Activated T-helper 17 cell treated with anti-CD3 and anti-CD28 coated beads, Interleukin-2, amount 50 U/mL, for 72 hours (primary cell): Measurements from ENCODE around the gene SIGLEC15. TPM values are rescaled to one million over a fixed set of nuclear protein-coding genes. Genes with fewer than 3 reads are reported as not detected.
"Not testable (repeated sequence)": the region's sequence is repeated elsewhere in the genome, so short reads cannot be mapped to it uniquely, and the experiment has no call there.

Experiments used
- ATAC-seq: fragments of 150-1000 bp; cut with Tn5 transposase; replicated peaks from 2 replicates; pipeline ENCODE4 v1.10.0; 2021; ENCODE audit warnings: mild to moderate bottlenecking, moderate library complexity
- H3K27ac Mint-ChIP-seq: one replicate; pipeline ENCODE4 v1.8.0; 2022; ENCODE audit warnings: mixed read lengths
- H3K27me3 Mint-ChIP-seq: one replicate; pipeline ENCODE4 v1.8.0; 2022; ENCODE audit warnings: mixed read lengths
- H3K36me3 Mint-ChIP-seq: one replicate; pipeline ENCODE4 v1.8.0; 2022; ENCODE audit warnings: low read depth, mild to moderate bottlenecking, mixed read lengths
- H3K4me1 Mint-ChIP-seq: one replicate; pipeline ENCODE4 v1.8.0; 2022; ENCODE audit warnings: mixed read lengths
- H3K4me3 Mint-ChIP-seq: one replicate; pipeline ENCODE4 v1.8.0; 2022; ENCODE audit warnings: mild to moderate bottlenecking, mixed read lengths
- H3K9me3 Mint-ChIP-seq: one replicate; pipeline ENCODE4 v1.8.0; 2022; ENCODE audit warnings: mixed read lengths
- total RNA-seq, 2 donors: library from RNA; stranded (reverse); gene quantifications; one replicate each; pipeline ENCODE4 v1.2.3, GENCODE V29; 2022

Gene SIGLEC15
- total RNA-seq, 2 donors from 2014 or later, result not detected

GRCh38 chr18:45847119-45847518 is 21.6 kb downstream of the SIGLEC15 start:
- Mint-ChIP-seq H3K27ac (no peak overlapping the region), H3K36me3 (peaks cover 32% of the 10 kb centered on the region), H3K9me3 (no peaks in the 10 kb centered on the region), H3K4me1 (no peaks in the 10 kb centered on the region), H3K27me3 (no peaks in the 10 kb centered on the region), H3K4me3 (no peak overlapping the region)
- ATAC-seq, result no peak

DNA sequence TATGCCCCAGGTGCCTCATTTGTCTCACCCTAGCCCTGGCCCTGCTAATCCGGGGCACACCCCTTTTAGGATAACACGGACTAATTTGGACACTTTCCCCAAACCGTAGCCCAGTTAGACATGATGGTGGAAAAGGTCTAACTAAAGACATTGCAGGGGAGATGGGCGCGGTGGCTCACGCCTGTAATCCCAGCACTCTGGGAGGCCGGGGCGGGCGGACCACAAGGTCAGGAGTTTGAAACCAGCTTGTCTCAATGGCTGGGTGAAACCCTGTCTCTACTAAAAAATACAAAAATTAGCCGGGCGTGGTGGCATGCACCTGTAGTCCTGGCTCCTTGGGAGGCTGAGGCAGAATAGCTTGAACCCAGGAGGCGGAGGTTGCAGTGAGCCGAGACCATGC is 23.2 kb downstream of the SIGLEC15 start:
- not testable (repeated sequence) for H3K27me3 Mint-ChIP-seq, H3K4me3 Mint-ChIP-seq

GRCh38 chr18:45849529-45849928 is 24.1 kb downstream of the SIGLEC15 start:
- Mint-ChIP-seq H3K4me1 (peaks cover 5% of the 10 kb centered on the region), H3K27ac (no peak overlapping the region), H3K27me3 (no peaks in the 10 kb centered on the region), H3K4me3 (no peak overlapping the region), H3K36me3 (peaks cover 56% of the 10 kb centered on the region), H3K9me3 (no peaks in the 10 kb centered on the region)
- ATAC-seq, result peak; percentile 52

More for the DNA sequence above, 23.2 kb downstream of the SIGLEC15 start:
- not testable (repeated sequence) for H3K9me3 Mint-ChIP-seq, ATAC-seq, H3K4me1 Mint-ChIP-seq, H3K27ac Mint-ChIP-seq
- peaks cover 47% of the 10 kb centered on the region for H3K36me3 Mint-ChIP-seq

DNA sequence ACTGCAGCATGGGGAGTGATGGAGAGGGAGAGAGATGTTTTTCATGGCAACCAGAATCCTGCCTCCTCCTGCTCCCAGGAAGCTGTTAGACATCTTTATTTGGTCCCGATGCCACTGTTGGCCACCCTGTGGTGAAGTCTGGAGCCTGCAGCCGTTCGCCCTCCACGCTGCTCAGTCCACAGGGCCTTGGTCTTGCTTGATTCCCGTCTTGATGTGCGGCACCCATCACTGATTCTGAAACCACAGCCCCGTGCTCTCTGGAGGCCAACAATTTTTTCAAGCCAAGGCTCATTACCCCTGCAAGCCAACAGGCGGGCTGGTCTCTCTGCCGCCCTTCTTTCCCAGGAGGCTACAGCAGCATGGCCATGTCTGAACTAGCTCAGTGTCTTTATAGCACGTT is 24.5 kb downstream of the SIGLEC15 start:
- peaks cover 61% of the 10 kb centered on the region for H3K36me3 Mint-ChIP-seq
- peak; percentile 28 for ATAC-seq
- no peaks in the 10 kb centered on the region for H3K27me3 Mint-ChIP-seq
- no peak overlapping the region for H3K4me3 Mint-ChIP-seq
- no peak overlapping the region for H3K27ac Mint-ChIP-seq
- H3K4me1 Mint-ChIP-seq, result peaks cover 5% of the 10 kb centered on the region
- H3K9me3 Mint-ChIP-seq, result no peaks in the 10 kb centered on the region

DNA sequence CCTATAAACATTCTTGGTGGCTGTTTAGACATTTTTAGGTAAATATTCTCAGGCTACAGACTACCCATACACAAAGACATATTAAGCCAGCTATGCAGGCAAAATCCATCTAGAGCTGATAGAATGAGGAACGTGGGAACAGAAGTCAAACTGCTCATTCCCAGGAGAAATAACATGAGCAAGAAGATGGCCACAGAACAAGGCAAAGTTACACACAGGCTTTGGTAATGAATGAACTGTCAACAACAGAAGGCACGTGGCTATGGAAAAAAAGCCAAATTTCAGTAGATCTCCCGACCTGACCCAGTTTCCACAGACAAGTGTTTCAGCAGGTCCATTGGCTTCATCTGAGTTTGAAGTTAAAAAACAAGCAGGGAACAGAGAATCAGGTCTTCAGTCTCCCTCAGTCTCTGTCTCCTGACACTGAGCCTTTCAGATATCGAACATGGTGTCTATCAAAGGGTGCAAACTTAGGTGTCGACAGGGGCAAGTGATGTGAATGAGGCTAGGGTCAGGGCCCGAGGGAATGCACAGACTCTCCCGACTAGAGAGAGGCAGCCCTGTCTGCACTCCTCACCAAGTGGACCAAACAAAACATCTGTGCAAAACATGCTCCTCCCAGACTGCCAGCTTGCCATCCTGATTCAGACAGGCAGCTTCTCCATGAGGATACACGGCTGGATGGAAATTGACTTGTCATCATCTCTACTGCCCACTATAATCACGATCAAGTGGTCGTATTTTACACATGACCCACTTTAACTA is 25.9 kb downstream of the SIGLEC15 start:
- H3K36me3 Mint-ChIP-seq, result peaks cover 74% of the 10 kb centered on the region
- H3K27ac Mint-ChIP-seq, result peak overlapping the region; percentile 29
- no peaks in the 10 kb centered on the region for H3K27me3 Mint-ChIP-seq
- ATAC-seq, result no peak
- H3K4me1 Mint-ChIP-seq, result peaks cover 5% of the 10 kb centered on the region
- H3K4me3 Mint-ChIP-seq, result no peak overlapping the region
- H3K9me3 Mint-ChIP-seq, result no peaks in the 10 kb centered on the region

GRCh38 chr18:45852631-45853030 is 27.2 kb downstream of the SIGLEC15 start:
- peaks cover 5% of the 10 kb centered on the region for H3K4me1 Mint-ChIP-seq
- H3K36me3 Mint-ChIP-seq, result peaks cover 87% of the 10 kb centered on the region
- peak overlapping the region; percentile 4 for H3K27ac Mint-ChIP-seq

GRCh38 chr18:45854036-45854586 is 28.6 kb downstream of the SIGLEC15 start:
- Mint-ChIP-seq H3K27me3 (no peaks in the 10 kb centered on the region), H3K4me3 (no peak overlapping the region), H3K27ac (peak overlapping the region; percentile 4), H3K9me3 (no peaks in the 10 kb centered on the region), H3K4me1 (peaks cover 5% of the 10 kb centered on the region), H3K36me3 (peaks cover 99% of the 10 kb centered on the region)
- no peak for ATAC-seq

More at GRCh38 chr18:45852631-45853030, 27.2 kb downstream of the SIGLEC15 start:
- no peak for ATAC-seq
- no peaks in the 10 kb centered on the region for H3K27me3 Mint-ChIP-seq
- no peak overlapping the region for H3K4me3 Mint-ChIP-seq
- H3K9me3 Mint-ChIP-seq, result no peaks in the 10 kb centered on the region

DNA sequence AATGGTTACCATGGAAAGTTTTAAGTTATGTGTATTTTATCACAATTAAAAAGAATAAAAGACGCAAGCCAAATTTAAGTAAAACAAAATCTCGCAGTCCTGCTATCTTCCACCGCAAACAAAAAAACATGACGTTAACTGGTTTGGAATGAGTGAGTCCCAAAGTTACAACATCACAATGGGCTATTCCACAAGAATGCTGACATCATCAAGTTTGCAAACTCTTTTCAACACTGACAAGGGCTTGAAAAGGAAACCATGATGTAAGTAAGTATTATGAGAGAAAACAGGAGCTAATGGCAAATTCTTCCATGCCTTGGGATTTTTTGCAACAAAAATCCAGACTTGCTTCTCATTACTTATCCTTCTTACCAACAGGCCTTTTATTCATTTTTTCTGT is 31.1 kb downstream of the SIGLEC15 start:
- Mint-ChIP-seq H3K4me1 (peaks cover 5% of the 10 kb centered on the region), H3K27ac (no peak overlapping the region), H3K9me3 (no peaks in the 10 kb centered on the region), H3K36me3 (peaks cover 100% of the 10 kb centered on the region), H3K27me3 (no peaks in the 10 kb centered on the region), H3K4me3 (no peak overlapping the region)
- ATAC-seq, result no peak

GRCh38 chr18:45859334-45859733 is 33.9 kb downstream of the SIGLEC15 start:
- no peaks in the 10 kb centered on the region for H3K27me3 Mint-ChIP-seq
- H3K36me3 Mint-ChIP-seq, result peaks cover 100% of the 10 kb centered on the region

GRCh38 chr18:45860492-45860891 is 35.0 kb downstream of the SIGLEC15 start:
- Mint-ChIP-seq H3K4me1 (peaks cover 13% of the 10 kb centered on the region), H3K27me3 (no peaks in the 10 kb centered on the region), H3K9me3 (no peaks in the 10 kb centered on the region), H3K27ac (no peak overlapping the region), H3K4me3 (no peak overlapping the region), H3K36me3 (peaks cover 100% of the 10 kb centered on the region)
- ATAC-seq, result no peak

More at GRCh38 chr18:45859334-45859733, 33.9 kb downstream of the SIGLEC15 start:
- Mint-ChIP-seq H3K4me3 (no peak overlapping the region), H3K4me1 (peaks cover 10% of the 10 kb centered on the region), H3K27ac (peak overlapping the region; percentile 59), H3K9me3 (no peaks in the 10 kb centered on the region)
- ATAC-seq, result no peak

- Mint-ChIP-seq H3K4me1 (peaks cover 13% of the 10 kb centered on the region), H3K4me3 (no peak overlapping the region), H3K9me3 (no peaks in the 10 kb centered on the region), H3K36me3 (peaks cover 100% of the 10 kb centered on the region), H3K27ac (no peak overlapping the region), H3K27me3 (no peaks in the 10 kb centered on the region)
- no peak for ATAC-seq
Measured at GRCh38 chr18:45860971-45861370, 35.5 kb downstream of the SIGLEC15 start.

DNA sequence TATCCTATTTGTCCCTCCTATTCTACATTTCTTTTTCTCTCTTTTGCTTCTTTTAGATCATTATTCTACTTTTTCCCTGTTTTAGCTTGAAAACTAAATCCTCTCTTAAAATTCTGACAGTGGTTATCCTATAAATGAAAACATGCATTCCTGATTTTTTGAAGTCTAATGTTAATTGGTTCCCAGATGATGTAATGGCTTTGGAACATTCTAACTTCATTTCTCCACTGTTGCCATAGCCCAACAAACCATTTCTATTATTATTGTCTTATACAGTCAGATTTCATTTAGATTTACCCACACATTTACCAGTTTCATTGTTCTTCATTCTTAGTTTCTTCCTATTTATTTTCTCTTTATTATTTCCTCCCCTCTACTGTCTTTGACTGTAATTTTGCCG is 36.5 kb downstream of the SIGLEC15 start:
- Mint-ChIP-seq H3K36me3 (peaks cover 100% of the 10 kb centered on the region), H3K4me3 (no peak overlapping the region), H3K27ac (no peak overlapping the region), H3K4me1 (peaks cover 13% of the 10 kb centered on the region), H3K27me3 (no peaks in the 10 kb centered on the region), H3K9me3 (no peaks in the 10 kb centered on the region)
- no peak for ATAC-seq

DNA sequence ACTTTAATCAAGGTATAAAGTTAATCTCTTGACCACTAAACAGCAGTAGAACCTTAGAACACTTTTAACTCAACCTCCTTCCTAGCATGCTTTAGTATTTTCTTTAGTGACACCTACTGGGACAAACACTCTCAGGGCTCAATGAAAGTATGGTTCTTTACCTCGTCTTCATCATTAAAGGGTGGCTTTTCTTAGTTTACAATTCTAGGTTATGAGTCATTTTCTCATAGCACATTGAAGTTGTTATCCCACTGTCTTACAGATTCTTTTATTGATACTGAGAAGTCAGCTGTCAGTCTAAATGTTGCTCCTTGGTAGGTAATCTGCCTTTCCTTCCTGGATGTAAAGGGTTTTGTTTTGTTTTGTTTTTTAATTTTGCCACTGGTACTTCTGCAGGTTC is 38.0 kb downstream of the SIGLEC15 start:
- Mint-ChIP-seq H3K27me3 (no peaks in the 10 kb centered on the region), H3K27ac (peak overlapping the region; percentile 4), H3K4me1 (peaks cover 13% of the 10 kb centered on the region), H3K4me3 (no peak overlapping the region), H3K36me3 (peaks cover 100% of the 10 kb centered on the region), H3K9me3 (no peaks in the 10 kb centered on the region)
- peak; percentile 90 for ATAC-seq

GRCh38 chr18:45864081-45864480 is 38.6 kb downstream of the SIGLEC15 start:
- H3K4me3 Mint-ChIP-seq, result no peak overlapping the region
- H3K9me3 Mint-ChIP-seq, result no peaks in the 10 kb centered on the region
- ATAC-seq, result no peak
- H3K36me3 Mint-ChIP-seq, result peaks cover 97% of the 10 kb centered on the region
- peak overlapping the region; percentile 4 for H3K27ac Mint-ChIP-seq
- no peaks in the 10 kb centered on the region for H3K27me3 Mint-ChIP-seq
- peaks cover 13% of the 10 kb centered on the region for H3K4me1 Mint-ChIP-seq

GRCh38 chr18:45865466-45865865 is 40.0 kb downstream of the SIGLEC15 start:
- Mint-ChIP-seq H3K4me3 (no peak overlapping the region), H3K4me1 (peaks cover 16% of the 10 kb centered on the region), H3K9me3 (no peaks in the 10 kb centered on the region), H3K27ac (no peak overlapping the region), H3K36me3 (peaks cover 97% of the 10 kb centered on the region), H3K27me3 (no peaks in the 10 kb centered on the region)
- no peak for ATAC-seq
